IMR-90 (cell line): ENCODE data around the gene TRAPPC12. TPM values are rescaled to one million over a fixed set of nuclear protein-coding genes. Genes with fewer than 3 reads are reported as not detected.

ENCODE experiments used
- NFE2L2 ChIP-seq: fragments of 150-350 bp; IDR thresholded peaks from 2 replicates; pipeline ENCODE4 v1.6.1; 2016; ENCODE audit warnings: low read depth, mild to moderate bottlenecking, low read length
- RFX5 ChIP-seq: IDR thresholded peaks from 2 replicates; pipeline ENCODE4 v1.8.0; 2012; ENCODE audit warnings: low read depth, mild to moderate bottlenecking, low read length, moderate library complexity
- polyA plus RNA-seq, 3 experiments: library from polyadenylated mRNA; depleted of rRNA; stranded (reverse); fragments of >200 nt; gene quantifications; 2 replicates each; pipeline ENCODE4 v1.2.3, GENCODE V29; 2012; ENCODE audit warnings: low replicate concordance in 1 of 3
- total RNA-seq: library from RNA; depleted of rRNA; stranded (reverse); fragments of >200 nt; gene quantifications from 2 replicates; pipeline ENCODE4 v1.2.3, GENCODE V29; 2012

The TRAPPC12 gene
- total and polyA plus RNA-seq, 2 of the 4 experiments (the other 2 are of a cell fraction), result 25.8 to 69.9 TPM

GRCh38 chr2:3518496-3519254 lies 139.2 kb downstream of the TRAPPC12 start (continued):
- TF ChIP-seq NFE2L2 (no peak), RFX5 (no peak)
